ENCODE results near the gene RBM20. TPM values are rescaled to one million over a fixed set of nuclear protein-coding genes. Genes with fewer than 3 reads are reported as not detected.

RBM20 gene
- total and polyA plus RNA-seq, 2 of the 4 experiments (the other 2 are of a cell fraction) = under 0.01 to 0.15 TPM

DNA sequence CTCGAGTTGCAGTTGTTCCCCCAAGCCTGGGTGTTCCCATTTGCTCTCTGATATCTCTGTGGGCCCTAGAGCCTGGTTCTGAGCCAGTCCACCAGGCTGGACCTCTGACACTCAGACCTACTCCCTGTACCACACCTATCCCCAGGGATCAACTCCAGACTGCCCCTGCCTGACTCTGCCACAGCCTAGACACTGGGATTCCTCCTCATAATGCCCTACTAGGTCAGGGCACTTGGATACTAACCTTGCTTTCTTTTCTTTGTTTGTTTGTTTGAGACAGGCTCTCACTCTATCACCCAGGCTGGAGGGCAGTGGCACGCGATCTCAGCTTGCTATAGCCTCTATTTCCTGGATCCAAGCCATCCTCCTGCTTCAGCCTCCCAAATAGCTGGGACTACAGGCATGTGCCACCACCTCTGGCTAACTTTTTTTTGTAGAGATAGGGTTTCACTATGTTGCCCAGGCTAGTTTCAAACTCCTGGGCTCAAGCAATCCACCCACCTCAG, 196.8 kb downstream of the RBM20 start:
- no peak overlapping the region for H2AK5ac ChIP-seq (ENCODE audit: low read depth, low read length)
- dilution Hi-C loops (cut with HindIII; ENCODE audit: low sequenced_read_pairs, unreplicated experiment) = no loop called here
- no peak overlapping the region for H2AFZ ChIP-seq (replicated peaks; ENCODE audit: low read length, poor library complexity)
- H2AK9ac ChIP-seq (replicated peaks; ENCODE audit: low read depth, low read length, poor library complexity) = no peak overlapping the region
- no peak overlapping the region for H3K56ac ChIP-seq (ENCODE audit: extremely low read depth, insufficient read depth, low read length)
- H4K8ac ChIP-seq (ENCODE audit: low read depth in 2 of 2, low read length in 2 of 2) = no peak overlapping the region
- no peak overlapping the region for H3K18ac ChIP-seq (ENCODE audit: low read depth, low read length)
- no peak overlapping the region for H2BK15ac ChIP-seq (ENCODE audit: low read depth, low read length)
- peaks cover 7% of the 10 kb centered on the region for H3K27me3 ChIP-seq (ENCODE audit: control insufficient read depth, insufficient read depth, low read length)
- ATAC-seq (ENCODE audit: low read depth) (no peak), DNase-seq (no peak)
- H2BK5ac ChIP-seq (ENCODE audit: low read depth, low read length, poor library complexity, severe bottlenecking) = no peak overlapping the region
- no peaks in the 10 kb centered on the region for H3K4me1 ChIP-seq (ENCODE audit: control insufficient read depth, insufficient read depth, low read length)
- no peak overlapping the region for H2BK20ac ChIP-seq (ENCODE audit: low read depth, low read length)
- no peak overlapping the region for H3K27ac ChIP-seq (ENCODE audit: insufficient read depth, low read length)
- no peaks in the 10 kb centered on the region for H3K36me3 ChIP-seq (ENCODE audit: control insufficient read depth, insufficient read depth, low read length)
- BruUV-seq (replicated peaks) = no TSS peak
- H3K9me1 ChIP-seq (ENCODE audit: insufficient read depth, low read length) = no peaks in the 10 kb centered on the region
- no peak overlapping the region for H3K4me3 ChIP-seq (ENCODE audit: insufficient read depth, low read depth, low read length)
- H3K4me2 ChIP-seq (ENCODE audit: low read depth, low read length) = no peak overlapping the region
- H3K4ac ChIP-seq (ENCODE audit: low read depth, low read length) = no peak overlapping the region
- no peak overlapping the region for H3K23ac ChIP-seq (ENCODE audit: low read depth, low read length)
- POLR2A ChIA-PET (ENCODE audit: unreplicated experiment) = no interaction called here
- H4K91ac ChIP-seq (ENCODE audit: insufficient read depth, low read depth, low read length) = no peak overlapping the region
- no peak for TF ChIP-seq MAFK (IDR thresholded peaks at IDR 0.05; ENCODE audit: low read depth, low read length)
- no peak for TF ChIP-seq BHLHE40 (IDR thresholded peaks at IDR 0.05; ENCODE audit: low read depth, low read length)
- no peak for TF ChIP-seq RFX5 (IDR thresholded peaks at IDR 0.05; ENCODE audit: low read depth, low read length)
- TF ChIP-seq NFE2L2 (IDR thresholded peaks at IDR 0.05; ENCODE audit: low read depth, low read length) = no peak
- H3K9me3 ChIP-seq (ENCODE audit: control insufficient read depth, insufficient read depth, low read length) = no peaks in the 10 kb centered on the region
- intact Hi-C loops (cut with micrococcal nuclease) = no loop called here
- no peak overlapping the region for H3K14ac ChIP-seq (replicated peaks; ENCODE audit: low read depth, low read length)
- no peak overlapping the region for H2BK120ac ChIP-seq (ENCODE audit: low read depth, low read length)
- no peaks in the 10 kb centered on the region for H4K20me1 ChIP-seq (ENCODE audit: insufficient read depth, low read length)
- in situ Hi-C loops (cut with MboI; ENCODE audit: low sequenced_read_pairs) = no loop called here
- no peaks in the 10 kb centered on the region for H3K79me1 ChIP-seq (ENCODE audit: low read depth in 1 of 2, low read length in 2 of 2)
- CTCF ChIA-PET = no interaction called here
- H4K5ac ChIP-seq (ENCODE audit: low read depth, low read length) = no peak overlapping the region
- no CpG with 5 or more reads among the region's 3 CpGs for WGBS, 2 experiments (ENCODE audit: extremely low coverage in 2 of 2, insufficient read length in 1 of 2)
- no peak overlapping the region for H3K9ac ChIP-seq (ENCODE audit: low read depth, low read length)
